ENCODE results near the gene CFTR.

CFTR gene

DNA sequence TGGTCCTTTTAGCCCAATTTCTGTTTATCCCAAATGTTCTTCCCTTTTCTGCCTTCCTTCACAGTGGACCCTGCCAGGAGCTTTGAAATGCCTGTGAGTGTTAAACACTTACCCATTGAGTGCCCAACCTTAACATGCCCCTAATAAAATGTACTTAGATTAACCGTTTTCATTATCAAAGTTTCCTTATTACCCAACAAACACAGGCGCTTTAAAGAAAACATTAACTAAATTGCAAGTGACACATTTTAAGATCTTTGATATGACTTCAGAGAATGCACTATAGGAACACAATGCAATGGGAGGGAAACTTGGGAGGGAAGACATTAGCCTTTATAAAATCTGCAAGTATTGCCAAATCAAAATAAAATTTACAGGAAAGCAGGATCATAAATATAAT is 177.0 kb downstream of the CFTR start:
- no peak for DNase-seq

DNA sequence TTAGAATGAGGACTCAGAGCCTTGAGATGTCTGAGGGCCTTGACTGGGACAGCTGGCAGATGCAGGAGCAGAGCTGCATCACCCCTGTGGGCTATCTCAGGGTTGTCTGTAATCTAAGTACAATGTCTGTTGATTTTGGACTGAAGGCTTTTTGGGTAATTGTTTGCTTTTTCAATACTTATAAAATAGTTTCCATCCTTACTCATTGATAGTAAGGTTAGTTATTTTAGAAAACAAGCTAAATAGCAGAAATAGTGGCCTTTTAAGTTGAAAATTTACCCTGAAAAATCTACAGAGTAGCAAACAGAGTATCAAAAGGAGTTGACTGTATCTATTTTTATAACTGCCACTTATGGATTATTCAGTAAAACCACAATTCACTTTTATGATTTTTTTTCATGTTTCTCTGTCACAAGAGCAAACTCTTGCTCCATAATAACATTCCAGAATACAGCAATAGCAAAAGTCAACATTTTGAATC is 179.7 kb downstream of the CFTR start:
- DNase-seq, result no peak

DNA sequence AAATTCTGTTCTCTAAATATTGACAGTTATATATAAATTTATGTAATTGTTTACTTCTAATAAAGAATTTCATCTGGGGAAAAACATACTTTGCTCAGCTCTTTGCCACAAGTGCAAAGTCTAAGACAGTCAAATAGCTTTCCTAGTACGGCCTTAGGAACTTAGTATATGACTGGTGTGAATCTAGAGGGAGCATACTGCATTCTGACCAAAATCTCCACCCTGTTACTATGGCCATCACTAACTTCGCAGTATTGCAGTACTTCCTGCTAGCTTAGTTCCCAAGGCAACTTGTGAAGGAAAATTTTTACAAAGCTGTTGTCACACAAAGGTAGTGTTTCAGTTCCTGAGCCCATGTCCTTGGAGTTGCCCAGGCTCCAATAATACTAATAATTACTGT is 181.5 kb downstream of the CFTR start:
- DNase-seq, result no peak

DNA sequence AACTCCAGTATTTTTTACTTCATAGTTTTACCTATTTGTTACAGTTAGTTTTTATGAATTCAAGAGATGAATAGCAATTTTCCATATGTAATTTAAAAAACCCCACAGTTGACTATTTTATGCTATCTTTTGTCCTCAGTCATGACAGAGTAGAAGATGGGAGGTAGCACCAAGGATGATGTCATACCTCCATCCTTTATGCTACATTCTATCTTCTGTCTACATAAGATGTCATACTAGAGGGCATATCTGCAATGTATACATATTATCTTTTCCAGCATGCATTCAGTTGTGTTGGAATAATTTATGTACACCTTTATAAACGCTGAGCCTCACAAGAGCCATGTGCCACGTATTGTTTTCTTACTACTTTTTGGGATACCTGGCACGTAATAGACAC is 184.2 kb downstream of the CFTR start:
- DNase-seq, result no peak

DNA sequence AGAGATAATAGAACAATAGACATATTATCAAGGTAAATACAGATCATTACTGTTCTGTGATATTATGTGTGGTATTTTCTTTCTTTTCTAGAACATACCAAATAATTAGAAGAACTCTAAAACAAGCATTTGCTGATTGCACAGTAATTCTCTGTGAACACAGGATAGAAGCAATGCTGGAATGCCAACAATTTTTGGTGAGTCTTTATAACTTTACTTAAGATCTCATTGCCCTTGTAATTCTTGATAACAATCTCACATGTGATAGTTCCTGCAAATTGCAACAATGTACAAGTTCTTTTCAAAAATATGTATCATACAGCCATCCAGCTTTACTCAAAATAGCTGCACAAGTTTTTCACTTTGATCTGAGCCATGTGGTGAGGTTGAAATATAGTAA is 185.5 kb downstream of the CFTR start:
- no peak for DNase-seq

DNA sequence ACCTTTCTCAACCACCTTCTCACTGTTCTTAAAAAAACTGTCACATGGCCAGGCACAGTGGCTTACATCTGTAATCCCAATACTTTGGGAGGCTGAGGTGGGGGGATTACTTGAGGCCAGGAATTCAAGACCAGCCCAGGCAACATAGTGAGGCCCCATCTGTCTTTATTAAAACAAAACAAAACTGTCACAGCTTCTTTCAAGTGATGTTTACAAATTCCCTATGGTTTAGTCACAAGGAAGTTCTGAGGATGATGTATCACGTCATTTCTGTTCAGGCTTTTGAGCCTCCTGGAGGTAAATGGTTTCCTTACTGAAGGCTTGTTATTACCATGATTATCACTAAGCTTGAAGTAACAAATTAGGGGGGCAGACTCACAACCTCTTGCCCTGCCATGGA is 186.2 kb downstream of the CFTR start:
- DNase-seq, result no peak

DNA sequence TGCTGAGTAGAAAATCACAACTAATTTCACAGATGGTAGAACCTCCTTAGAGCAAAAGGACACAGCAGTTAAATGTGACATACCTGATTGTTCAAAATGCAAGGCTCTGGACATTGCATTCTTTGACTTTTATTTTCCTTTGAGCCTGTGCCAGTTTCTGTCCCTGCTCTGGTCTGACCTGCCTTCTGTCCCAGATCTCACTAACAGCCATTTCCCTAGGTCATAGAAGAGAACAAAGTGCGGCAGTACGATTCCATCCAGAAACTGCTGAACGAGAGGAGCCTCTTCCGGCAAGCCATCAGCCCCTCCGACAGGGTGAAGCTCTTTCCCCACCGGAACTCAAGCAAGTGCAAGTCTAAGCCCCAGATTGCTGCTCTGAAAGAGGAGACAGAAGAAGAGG is 186.9 kb downstream of the CFTR start:
- no peak for DNase-seq

DNA sequence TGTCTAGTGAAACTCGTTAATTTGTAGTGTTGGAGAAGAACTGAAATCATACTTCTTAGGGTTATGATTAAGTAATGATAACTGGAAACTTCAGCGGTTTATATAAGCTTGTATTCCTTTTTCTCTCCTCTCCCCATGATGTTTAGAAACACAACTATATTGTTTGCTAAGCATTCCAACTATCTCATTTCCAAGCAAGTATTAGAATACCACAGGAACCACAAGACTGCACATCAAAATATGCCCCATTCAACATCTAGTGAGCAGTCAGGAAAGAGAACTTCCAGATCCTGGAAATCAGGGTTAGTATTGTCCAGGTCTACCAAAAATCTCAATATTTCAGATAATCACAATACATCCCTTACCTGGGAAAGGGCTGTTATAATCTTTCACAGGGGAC is 187.6 kb downstream of the CFTR start:
- no peak for DNase-seq

DNA sequence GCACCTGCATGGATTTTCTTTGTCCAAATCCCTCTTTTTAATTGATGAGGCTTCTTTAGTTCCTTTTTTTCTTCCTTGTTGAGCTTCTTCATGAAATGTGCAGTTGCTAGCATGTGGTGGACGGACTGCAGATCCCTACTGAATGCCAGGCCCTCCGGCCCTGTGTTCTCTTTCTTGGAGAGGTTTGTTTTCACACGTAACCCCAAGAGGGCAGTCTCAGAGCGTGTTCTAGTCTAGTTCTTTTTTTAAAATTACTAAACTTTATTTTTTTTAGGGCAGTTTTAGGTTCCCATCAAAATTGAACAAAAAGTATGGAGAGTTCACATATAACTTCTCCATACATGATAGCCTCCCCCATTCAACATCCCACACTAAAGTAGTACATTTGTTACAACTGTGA is 190.0 kb downstream of the CFTR start:
- no peak for DNase-seq

DNA sequence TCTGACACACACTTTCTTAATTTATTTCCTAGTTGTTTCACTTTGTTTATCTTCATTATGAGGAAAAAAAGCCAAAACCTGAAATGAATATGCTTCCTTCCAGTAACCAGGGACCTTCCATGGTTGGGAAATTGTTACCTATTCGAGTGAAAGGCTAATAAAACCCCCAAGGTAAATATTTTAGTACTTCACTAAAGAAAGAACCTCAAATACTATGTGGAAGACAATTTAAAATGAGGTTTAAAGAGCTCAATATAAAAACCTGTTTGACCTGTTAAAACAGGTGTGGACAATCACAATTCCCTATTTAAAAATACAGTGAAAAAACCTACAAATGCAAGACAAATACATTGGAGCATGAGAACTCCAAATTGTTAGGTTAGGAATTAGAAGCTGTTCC is 192.6 kb downstream of the CFTR start:
- no peak for DNase-seq

DNA sequence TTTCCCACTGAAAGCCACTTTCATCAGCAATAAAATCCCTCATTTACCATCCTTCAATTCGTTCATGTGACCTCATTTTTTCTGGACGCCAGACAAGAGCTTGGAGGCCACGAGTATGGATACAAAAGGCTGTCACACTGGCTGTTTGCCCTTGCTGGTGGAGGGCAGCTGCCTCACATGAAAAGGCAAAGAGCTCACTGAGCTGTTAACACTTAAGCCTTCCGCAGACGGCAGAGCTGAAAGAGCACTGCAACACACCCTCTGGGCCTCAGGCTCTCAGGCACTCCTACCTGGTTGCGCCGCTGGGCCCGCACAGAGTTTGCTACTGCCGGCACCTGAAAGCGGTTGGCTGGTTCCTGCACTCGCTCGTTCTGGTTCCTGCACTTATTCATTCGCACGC is 193.5 kb downstream of the CFTR start:
- DNase-seq, result no peak

DNA sequence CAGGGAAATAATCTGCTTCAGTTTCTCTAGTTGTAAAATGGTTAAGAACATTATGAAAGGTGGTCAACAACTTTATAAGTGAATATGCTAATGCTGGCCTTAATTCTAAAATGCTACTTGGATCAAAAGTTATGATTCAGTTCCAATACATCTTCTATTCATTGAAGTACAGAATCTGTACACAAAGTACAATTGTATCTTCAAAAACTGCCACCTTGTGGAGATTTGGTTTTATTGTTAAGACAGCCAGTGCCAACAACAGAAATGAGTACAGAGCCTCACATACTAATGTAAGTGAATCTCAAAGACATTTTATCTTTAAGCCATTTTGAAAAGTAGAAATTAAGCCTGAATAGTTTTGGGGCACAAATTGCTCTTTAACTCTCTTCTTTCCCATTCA is 194.0 kb downstream of the CFTR start:
- DNase-seq, result no peak

DNA sequence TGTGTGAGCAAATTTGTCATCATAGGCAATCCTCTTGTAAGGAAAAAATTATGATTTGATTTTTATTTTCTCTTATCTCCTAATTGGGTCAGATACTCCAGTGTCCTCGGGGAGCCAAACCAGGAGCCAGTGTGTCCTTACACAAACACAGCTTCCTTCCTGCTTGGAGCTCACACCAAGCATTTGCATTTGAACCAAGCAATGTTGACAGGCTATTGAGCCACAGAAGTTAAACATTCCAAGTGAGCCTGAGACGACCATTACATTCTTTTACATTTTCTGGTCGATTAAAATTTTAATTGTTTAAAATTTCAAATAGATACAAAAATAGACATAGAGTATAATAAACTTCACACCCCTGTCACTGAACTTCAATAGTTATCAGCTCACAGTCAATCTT is 194.8 kb downstream of the CFTR start:
- no peak for DNase-seq

DNA sequence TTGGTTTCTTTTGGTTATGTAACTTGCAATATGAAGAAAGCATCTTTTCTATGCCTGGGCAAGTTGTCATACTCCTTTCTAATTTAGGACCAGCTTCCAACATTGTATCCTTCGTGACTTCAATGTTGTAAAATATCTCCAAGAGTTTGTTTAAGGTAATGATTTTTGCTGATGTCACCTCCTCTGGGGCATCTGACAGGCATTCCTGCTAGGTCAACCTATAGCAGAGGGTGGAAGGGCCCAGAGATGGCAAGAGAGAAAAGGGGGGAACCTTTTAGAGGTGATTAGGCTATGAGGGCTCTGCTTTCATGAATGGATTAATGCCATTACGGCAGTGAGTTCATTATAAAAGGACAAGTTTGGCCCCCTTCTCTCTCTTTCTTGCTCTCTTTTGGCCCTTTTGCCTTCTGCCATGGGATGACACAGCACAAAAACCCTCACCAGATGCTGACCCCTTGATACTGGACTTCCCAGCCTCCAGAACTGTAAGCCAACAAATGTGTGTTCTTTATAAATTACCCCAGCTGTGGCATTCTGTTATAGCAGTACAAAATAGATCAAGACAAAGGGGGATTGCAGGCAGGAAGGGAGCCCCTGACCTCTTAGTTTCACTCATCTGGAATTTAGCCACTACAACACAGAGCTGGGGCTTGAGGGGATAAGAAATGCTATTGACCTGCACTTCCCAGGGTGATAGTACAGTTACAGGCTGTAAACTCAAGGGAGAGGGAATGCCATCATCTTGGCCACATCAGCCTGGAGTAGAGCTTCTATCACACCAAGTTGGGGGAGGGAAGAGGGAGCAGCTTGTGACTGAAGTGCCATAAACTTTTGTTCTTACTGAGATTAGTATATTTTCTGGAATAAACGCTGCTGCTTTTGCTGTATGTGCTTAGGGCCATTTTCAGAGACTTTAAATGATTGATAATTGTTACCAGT is 195.9 kb downstream of the CFTR start:
- no peak for DNase-seq

DNA sequence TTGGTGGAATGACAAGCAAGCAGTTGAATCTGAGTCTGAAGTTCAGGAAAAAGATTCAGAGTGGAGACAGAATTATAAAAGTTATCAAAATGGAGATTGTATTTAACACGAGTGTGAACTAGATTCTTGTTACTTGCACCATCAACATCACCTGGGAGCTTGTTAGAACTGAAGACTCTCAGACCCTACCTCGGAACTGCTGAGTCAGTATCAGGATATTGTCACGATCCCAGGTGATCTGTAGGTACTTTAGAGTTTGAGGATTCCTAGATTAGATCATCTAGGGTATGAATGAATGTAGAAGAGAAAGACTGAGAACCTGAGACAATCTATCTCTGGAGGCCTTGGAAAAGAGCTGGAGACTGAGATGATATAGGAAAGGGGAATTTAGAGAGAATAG is 199.3 kb downstream of the CFTR start:
- DNase-seq, result no peak

DNA sequence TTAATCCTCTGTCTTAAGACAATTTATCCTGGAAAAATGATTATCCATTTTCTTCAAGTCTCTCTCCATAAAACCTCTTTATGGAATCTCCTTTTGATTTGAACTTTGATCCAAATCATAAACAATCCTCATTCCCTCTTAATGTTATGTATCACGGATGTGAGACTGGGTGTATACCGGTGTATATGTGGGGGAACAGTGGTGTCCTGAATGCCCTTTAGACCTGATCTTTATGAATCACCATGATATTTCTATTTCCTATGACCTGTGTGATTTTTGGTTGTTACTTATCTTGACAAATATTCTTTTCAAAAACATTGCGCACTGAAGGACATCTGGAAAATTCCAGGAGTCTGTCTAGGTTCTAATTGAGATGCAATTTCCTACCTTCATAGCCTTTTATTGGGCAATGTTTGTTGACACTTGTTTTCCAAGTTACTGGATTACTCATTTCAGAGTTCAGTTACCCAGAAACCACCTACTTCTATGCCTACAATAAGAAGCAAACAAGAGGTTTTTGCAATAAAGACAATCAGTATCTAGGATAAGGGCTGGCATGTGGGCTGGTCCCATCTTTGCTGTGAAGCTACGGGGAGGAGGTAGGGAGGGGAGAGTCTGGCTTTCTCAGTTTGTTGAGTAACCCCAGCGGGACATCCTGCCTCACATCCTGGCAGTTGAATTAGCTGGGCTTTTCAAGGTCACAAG is 203.0 kb downstream of the CFTR start:
- DNase-seq, result no peak

DNA sequence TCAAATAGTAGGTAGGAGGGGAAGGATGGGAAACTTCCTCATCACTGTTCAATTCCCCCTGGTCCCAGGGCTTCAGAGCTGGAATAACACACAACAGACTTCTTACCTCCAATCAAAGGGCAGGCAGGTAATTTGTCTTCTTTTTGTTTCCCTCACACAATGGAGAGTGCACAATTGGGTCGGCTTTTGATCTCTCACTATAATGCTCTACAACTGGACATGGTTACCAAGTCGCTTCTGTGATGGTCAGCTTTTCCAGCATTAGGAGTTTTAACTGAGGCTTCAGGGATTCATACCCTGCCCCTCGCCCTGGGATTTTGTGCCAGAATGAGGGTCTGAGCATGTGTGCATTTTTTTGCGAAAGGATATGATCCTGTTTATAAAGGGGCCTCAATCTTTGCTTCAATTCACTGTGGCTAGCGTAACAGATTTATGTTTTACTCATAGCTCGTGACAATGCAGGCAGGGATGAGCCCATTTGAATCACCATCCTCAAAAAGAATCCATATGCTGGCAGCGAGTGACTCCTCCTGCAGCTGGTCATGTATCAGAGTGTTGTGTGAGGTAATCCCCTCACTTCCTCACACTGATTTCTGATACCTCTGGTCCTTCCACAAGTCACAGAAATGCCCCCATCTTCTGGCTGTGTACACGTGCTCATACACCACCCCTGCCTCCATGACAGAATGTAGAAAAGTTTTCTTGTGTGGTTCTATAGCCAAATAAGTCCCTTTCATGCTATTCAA is 203.8 kb downstream of the CFTR start:
- DNase-seq, result no peak

DNA sequence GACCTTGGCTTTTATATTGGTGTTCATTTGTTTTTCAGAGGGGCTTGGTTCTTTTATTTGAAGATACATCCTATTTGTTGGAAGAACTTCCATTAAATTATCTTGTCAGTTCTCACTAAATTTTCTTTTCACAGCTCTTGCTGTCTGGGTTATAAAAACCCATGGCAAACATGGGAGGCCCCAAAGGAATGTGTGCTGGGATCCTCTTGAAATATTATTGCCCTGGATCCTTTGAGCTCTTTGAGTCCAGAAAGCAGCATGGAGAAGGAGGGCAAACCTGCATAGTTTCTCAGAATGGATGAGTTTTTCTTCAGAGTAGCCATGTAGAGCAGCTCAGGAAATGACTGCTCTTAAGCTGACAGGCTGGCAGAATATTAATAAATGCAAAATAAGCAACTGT is 206.0 kb downstream of the CFTR start:
- DNase-seq, result no peak

DNA sequence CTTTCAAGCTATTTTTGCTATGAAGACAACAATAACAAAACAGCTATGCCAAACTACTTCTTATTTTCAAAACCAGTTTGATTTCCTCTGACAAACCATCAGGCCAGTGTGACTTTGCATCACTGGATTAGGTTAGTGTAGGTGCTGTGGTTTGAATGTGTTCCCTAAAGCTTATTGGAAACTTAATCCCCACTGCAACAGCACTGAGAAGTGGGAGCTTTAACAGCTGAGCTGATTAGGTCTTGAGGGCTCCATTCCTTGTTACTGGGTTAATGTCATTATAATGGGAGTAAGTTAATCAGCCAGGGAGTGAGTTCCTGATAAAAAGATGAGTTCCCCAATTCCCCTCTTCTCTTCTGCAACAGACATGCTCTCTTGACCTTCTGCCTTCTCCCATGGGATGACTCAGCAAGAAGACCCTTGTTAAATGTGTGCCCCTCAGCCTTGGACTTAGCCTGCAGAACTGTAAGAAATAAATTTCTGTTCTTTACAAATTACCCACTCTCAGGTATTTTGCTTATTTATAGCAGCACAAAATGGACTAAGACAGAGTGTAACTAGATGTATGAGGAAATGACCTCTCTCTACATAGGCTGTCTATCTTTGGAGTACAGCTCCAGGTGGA is 206.6 kb downstream of the CFTR start:
- no peak for DNase-seq

DNA sequence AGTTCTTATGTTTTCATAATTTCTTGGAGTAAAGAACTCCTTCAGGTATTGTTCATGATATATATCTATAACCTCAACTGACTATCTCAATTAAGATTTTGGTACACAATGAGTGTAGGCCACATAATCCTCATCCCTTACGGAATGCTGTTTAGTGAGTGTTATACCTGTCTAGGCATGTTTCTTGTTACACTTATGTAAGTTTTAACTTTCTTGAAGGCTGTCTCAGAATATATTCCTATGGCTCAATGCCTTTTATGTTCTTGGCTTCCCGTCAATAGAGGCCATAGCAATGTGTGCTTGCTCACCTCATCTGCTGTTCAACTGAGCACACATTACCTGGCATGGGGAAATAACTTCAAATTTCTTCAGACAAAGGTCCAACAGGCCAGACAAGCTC is 208.3 kb downstream of the CFTR start:
- no peak for DNase-seq

DNA sequence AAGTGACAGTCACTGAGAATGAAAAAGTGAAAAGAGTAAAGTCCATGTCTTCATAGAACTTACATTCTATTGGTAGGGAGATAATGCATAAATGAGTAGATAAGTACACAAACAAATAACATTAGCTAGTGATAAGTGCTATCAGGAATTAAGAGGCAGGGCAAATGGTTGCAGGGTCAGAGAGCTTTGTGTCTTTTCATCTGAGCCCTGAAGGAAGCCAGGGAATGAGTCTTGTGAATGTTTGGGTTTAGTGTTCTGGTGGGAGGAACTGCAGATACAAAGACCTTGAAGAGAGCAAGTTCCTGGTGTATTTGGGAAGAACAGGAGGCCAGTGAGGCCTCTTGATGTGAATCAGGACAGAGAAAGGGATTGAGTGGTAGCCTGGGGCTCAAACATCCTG is 209.6 kb downstream of the CFTR start:
- no peak for DNase-seq

DNA sequence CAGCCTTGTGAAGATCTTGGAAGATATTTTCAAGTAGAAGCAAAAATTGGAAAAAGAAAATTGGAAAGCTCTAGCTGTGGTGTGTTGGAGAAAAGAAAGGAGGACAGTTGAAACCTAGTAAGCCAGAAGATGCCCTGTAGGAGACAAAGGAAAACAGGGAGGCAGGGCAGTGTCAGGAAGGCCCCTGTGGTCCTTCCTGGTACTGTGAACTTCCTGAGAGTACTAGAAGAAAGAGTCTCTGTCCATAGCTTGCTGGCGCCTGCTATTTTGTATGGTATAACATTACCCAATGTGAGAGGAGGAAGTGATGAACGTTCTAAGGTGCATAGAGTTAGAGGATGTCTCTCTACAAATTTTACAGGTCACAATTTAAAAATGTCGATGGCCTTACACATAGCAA is 210.3 kb downstream of the CFTR start:
- DNase-seq, result no peak

DNA sequence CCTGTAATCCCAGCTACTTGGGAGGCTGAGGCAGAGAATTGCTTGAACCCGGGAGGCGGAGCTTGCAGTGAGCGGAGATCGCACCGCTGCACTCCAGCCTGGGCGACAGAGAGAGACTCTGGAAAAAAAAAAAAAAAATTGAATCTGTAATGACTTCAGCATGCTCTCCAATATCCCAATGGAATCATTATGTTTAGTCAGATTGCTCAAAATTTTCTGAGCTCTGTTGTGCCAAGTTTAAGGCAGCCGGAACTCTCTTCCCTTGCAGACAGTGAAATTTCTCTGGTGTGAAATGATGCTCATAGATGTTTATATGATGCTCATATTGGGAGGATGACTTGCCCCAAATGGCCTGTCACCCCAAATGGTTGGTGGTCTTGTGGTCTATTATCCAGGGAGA is 212.5 kb downstream of the CFTR start:
- no peak for DNase-seq

Data from 8988T (cell line).